Endothelial cell of umbilical vein (primary cell): ENCODE data around the gene RHAG. TPM values are rescaled to one million over a fixed set of nuclear protein-coding genes. Genes with fewer than 3 reads are reported as not detected.

Experiments
- BruUV-seq: library from RNA; stranded (reverse); fragments of 400-500 nt; replicated peaks from 2 replicates; lab custom pipeline; 2021; lab: Mats Ljungman, UMichigan
- CTCF ChIA-PET: fragments of 300-600, 350-600 bp; sonication (Branson Sonifier 250); formaldehyde crosslinking; loops from one replicate; lab custom pipeline; 2021; ENCODE audit warnings: antibody characterized with exemption, inconsistent platforms; lab: Charles Lee
- POLR2A ChIA-PET: fragments of 300-600, 350-600 bp; sonication (Branson Sonifier 250); formaldehyde crosslinking; loops from one replicate; lab custom pipeline; 2021; ENCODE audit warnings: antibody characterized with exemption, inconsistent platforms; lab: Charles Lee
- DNase-seq: peaks from one replicate; pipeline ENCODE4 v3.0.0-alpha.2; 2011; ENCODE audit warnings: low read depth, low spot score
- FAIRE-seq: peaks from 2 replicates; lab custom pipeline; 2011; peaks lifted over from hg19 to GRCh38; lab: Jason Lieb, UNC
- H2AFZ ChIP-seq: 2 replicates; pipeline ENCODE4 v1.6.0; 2012; ENCODE audit warnings: low read depth, low read length, control low read depth, inconsistent platforms
- H3K27ac ChIP-seq: 2 replicates; pipeline ENCODE4 v1.5.1; 2011; ENCODE audit warnings: low read depth, mild to moderate bottlenecking, control low read depth, low read length, moderate library complexity; ENCODE audit not compliant: insufficient read depth
- H3K27me3 ChIP-seq, 2 experiments: 2 replicates each; pipeline versions ENCODE4 v1.6.0 to v1.6.1; 2011; ENCODE audit warnings: low read length in 2 of 2, mixed read lengths in 1 of 2; ENCODE audit not compliant: control insufficient read depth in 2 of 2, insufficient read depth in 2 of 2
- H3K36me3 ChIP-seq, 2 experiments: 2 replicates in 1 of 2; 3 replicates in 1 of 2; pipeline ENCODE4 v1.5.1; 2011; ENCODE audit warnings: low read length in 2 of 2, mild to moderate bottlenecking in 1 of 2, moderate library complexity in 1 of 2; ENCODE audit not compliant: control insufficient read depth in 2 of 2, insufficient read depth in 2 of 2; ENCODE audit errors: extremely low read depth in 1 of 2
- H3K4me1 ChIP-seq: 3 replicates; pipeline ENCODE4 v1.5.1; 2011; ENCODE audit warnings: mild to moderate bottlenecking, low read length; ENCODE audit not compliant: control insufficient read depth, insufficient read depth; ENCODE audit errors: extremely low read depth
- H3K4me2 ChIP-seq: 2 replicates; pipeline ENCODE4 v1.6.1; 2011; ENCODE audit warnings: low read length, control low read depth, mixed read lengths; ENCODE audit not compliant: insufficient read depth
- H3K4me3 ChIP-seq, 3 experiments: fragments of 200-600 bp in 1 of 3; sonication (generic), shearing (Covaris generic) in 1 of 3; replicated peaks in 1 of 3; 2 replicates each; pipeline ENCODE4 v1.5.1; 2011 to 2016; ENCODE audit warnings: control low read depth in 3 of 3, low read length in 3 of 3, mild to moderate bottlenecking in 2 of 3, inconsistent platforms in 1 of 3, low read depth in 1 of 3, moderate library complexity in 1 of 3; ENCODE audit not compliant: insufficient read depth in 1 of 3
- H3K79me2 ChIP-seq: 2 replicates; pipeline ENCODE4 v1.6.0; 2012; ENCODE audit warnings: low read length, inconsistent platforms; ENCODE audit not compliant: control insufficient read depth, insufficient read depth
- H3K9ac ChIP-seq: replicated peaks from 2 replicates; pipeline ENCODE3; 2011; ENCODE audit warnings: low read length, control low read depth; ENCODE audit not compliant: insufficient read depth; ENCODE audit errors: extremely low read depth
- H3K9me1 ChIP-seq: replicated peaks from 3 replicates; pipeline ENCODE4 v1.6.0; 2011; ENCODE audit warnings: mild to moderate bottlenecking, low read length; ENCODE audit not compliant: control insufficient read depth, insufficient read depth; ENCODE audit errors: extremely low read depth
- H3K9me3 ChIP-seq: replicated peaks from 2 replicates; pipeline ENCODE4 v1.5.1; 2012; ENCODE audit warnings: low read length, inconsistent platforms; ENCODE audit not compliant: control insufficient read depth, insufficient read depth
- H4K20me1 ChIP-seq: replicated peaks from 2 replicates; pipeline ENCODE3; 2011; ENCODE audit warnings: mild to moderate bottlenecking, low read length; ENCODE audit not compliant: control insufficient read depth, insufficient read depth; ENCODE audit errors: extremely low read depth
- EZH2 ChIP-seq: IDR thresholded peaks from 2 replicates; pipeline ENCODE4 v1.6.1; 2012; ENCODE audit warnings: borderline replicate concordance, low read depth, mild to moderate bottlenecking, moderate library complexity, low read length, inconsistent platforms; ENCODE audit not compliant: severe bottlenecking
- FOS ChIP-seq: IDR thresholded peaks from 2 replicates; pipeline ENCODE4 v1.6.1; 2011; ENCODE audit warnings: mild to moderate bottlenecking, low read length, moderate library complexity, borderline replicate concordance; ENCODE audit not compliant: insufficient read depth
- GATA2 ChIP-seq: IDR thresholded peaks from 2 replicates; pipeline ENCODE4 v1.7.0; 2011; ENCODE audit warnings: low read depth, mild to moderate bottlenecking, moderate library complexity, mixed read lengths, low read length; ENCODE audit not compliant: insufficient read length, insufficient read depth
- JUN ChIP-seq: IDR thresholded peaks from 2 replicates; pipeline ENCODE4 v1.6.1; 2011; ENCODE audit warnings: borderline replicate concordance, low read depth; ENCODE audit not compliant: insufficient read length, insufficient read depth
- MYC ChIP-seq: IDR thresholded peaks from one replicate; pipeline ENCODE4 v1.6.1; 2011; ENCODE audit warnings: mild to moderate bottlenecking, low read depth, low read length
- POLR2A ChIP-seq: IDR thresholded peaks from 2 replicates; pipeline ENCODE4 v1.6.1; 2012; ENCODE audit warnings: low read depth, mild to moderate bottlenecking, control low read depth, low read length
- POLR2AphosphoS5 ChIP-seq: IDR thresholded peaks from 2 replicates; pipeline ENCODE4 v1.6.1; 2012; ENCODE audit warnings: low read depth, mild to moderate bottlenecking, control low read depth, low read length, moderate library complexity; ENCODE audit not compliant: insufficient read depth
- dilution Hi-C: fragments of 300-500 bp; cut with MboI; formaldehyde crosslinking; loops from one replicate; pipeline ENCODE4 v1.15.0; 2019; ENCODE audit warnings: low sequenced_read_pairs; ENCODE audit not compliant: extremely low pct_ligation_motif_present
- intact Hi-C: fragments of 100-400 bp; cut with micrococcal nuclease; formaldehyde crosslinking; loops from one replicate; pipeline ENCODE4 v1.10.0; 2022
- polyA plus RNA-seq, 4 experiments: library from polyadenylated mRNA; depleted of rRNA in 3 of 4; stranded (reverse) in 3 of 4; unstranded in 1 of 4; fragments of >200 nt; gene quantifications; 2 replicates each; pipeline versions ENCODE4 v1.2.1 to v1.2.3, GENCODE V29; 2011 to 2012; ENCODE audit warnings: missing spikeins in 1 of 4
- total RNA-seq: library from RNA; stranded (reverse); gene quantifications from 2 replicates; pipeline ENCODE4 v1.2.3, GENCODE V29; 2021
- TF ChIP-seq, protein P1 (sequence below), 2 donors: IDR thresholded peaks; 1 replicate in 1 of 2; 2 replicates in 1 of 2; pipeline ENCODE4 v1.5.1; 2011; ENCODE audit warnings: low read length in 2 of 2, mild to moderate bottlenecking in 2 of 2, moderate library complexity in 2 of 2, control low read depth in 1 of 2, inconsistent platforms in 1 of 2, low read depth in 1 of 2; ENCODE audit not compliant: insufficient read depth in 1 of 2; ENCODE audit errors: extremely low read depth in 1 of 2
- TF ChIP-seq, protein P2 (sequence below): IDR thresholded peaks from 2 replicates; pipeline ENCODE4 v1.6.1; 2011; ENCODE audit not compliant: insufficient read depth, insufficient read length

RHAG gene
- total and polyA plus RNA-seq, 2 donors (not counting 3 experiments of a cell fraction or from before 2014, with no cell fraction given), result not detected

DNA sequence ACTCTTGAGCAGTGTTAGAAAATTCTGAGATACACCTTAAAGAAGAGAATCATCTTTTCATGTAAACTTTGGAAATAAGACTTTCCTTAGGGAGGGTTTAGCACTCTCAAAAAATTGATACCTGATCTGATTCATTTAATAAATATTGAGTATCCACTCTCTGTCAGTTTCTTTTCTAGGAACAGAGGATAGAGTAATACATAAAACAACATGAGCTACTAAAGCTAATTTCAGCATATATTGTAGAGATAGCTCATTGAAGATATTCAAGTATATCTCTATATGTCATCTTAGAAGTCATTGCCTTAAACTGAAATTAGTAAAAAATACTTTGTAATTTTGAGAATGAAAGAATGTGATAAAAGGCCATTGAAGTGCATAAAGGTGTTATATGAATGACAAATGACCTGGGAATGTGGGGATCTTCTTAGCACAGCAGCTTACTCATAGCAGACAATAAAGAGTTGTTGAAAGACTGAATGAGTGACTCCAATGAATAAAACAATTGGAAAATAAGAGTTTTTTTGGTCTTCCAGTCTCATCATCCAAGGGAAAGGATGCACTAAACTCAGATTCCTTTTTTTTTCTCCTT is 29.2 kb downstream of the RHAG start:
- Histone ChIP-seq H3K4me3 (no peak overlapping the region), H2AFZ (no peak overlapping the region), H3K9ac (no peak overlapping the region), H3K4me1 (peaks cover 3% of the 10 kb centered on the region), H3K36me3 (no peaks in the 10 kb centered on the region), H3K27ac (no peak overlapping the region), H3K9me3 (no peaks in the 10 kb centered on the region), H3K79me2 (no peaks in the 10 kb centered on the region), H3K27me3 (peaks cover 5 to 16% of the 10 kb centered on the region in 2 experiments), H3K9me1 (no peaks in the 10 kb centered on the region), H3K4me2 (no peak overlapping the region), H4K20me1 (no peaks in the 10 kb centered on the region)
- dilution Hi-C loops (no loop called here), intact Hi-C loops (loop anchor here (1.0 to 5.0 kb wide), 6 partner anchors 37 to 240 kb away; partner anchors contain the start of genes C6orf141, CENPQ and MMUT)
- DNase-seq (no peak), FAIRE-seq (no peak)
- ChIA-PET CTCF (interaction anchor here (0.6 to 9.3 kb wide), 17 partner anchors 16 to 242 kb away, joined by 3 to 341 read pairs (median 8); partner anchors contain the start of gene C6orf141), POLR2A (no interaction called here)
- BruUV-seq, result no TSS peak
- no peak for TF ChIP-seq JUN
- TF ChIP-seq, protein P1, sequence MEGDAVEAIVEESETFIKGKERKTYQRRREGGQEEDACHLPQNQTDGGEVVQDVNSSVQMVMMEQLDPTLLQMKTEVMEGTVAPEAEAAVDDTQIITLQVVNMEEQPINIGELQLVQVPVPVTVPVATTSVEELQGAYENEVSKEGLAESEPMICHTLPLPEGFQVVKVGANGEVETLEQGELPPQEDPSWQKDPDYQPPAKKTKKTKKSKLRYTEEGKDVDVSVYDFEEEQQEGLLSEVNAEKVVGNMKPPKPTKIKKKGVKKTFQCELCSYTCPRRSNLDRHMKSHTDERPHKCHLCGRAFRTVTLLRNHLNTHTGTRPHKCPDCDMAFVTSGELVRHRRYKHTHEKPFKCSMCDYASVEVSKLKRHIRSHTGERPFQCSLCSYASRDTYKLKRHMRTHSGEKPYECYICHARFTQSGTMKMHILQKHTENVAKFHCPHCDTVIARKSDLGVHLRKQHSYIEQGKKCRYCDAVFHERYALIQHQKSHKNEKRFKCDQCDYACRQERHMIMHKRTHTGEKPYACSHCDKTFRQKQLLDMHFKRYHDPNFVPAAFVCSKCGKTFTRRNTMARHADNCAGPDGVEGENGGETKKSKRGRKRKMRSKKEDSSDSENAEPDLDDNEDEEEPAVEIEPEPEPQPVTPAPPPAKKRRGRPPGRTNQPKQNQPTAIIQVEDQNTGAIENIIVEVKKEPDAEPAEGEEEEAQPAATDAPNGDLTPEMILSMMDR (IDR thresholded peaks at IDR 0.05; ENCODE audit: extremely low read depth in 1 of 2, insufficient read depth in 1 of 2, low read depth in 1 of 2, low read length in 2 of 2), result no peak
- no peak for TF ChIP-seq EZH2
- no peak for TF ChIP-seq POLR2A
- TF ChIP-seq FOS, result no peak
- TF ChIP-seq GATA2, result no peak
- TF ChIP-seq, protein P2, sequence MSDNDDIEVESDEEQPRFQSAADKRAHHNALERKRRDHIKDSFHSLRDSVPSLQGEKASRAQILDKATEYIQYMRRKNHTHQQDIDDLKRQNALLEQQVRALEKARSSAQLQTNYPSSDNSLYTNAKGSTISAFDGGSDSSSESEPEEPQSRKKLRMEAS, result no peak
- no peak for TF ChIP-seq POLR2AphosphoS5
- no peak for TF ChIP-seq MYC
